ENCODE measurements around the gene PSIP1. TPM values are rescaled to one million over a fixed set of nuclear protein-coding genes. Genes with fewer than 3 reads are reported as not detected.
"Not testable (repeated sequence)": the region's sequence is repeated elsewhere in the genome, so short reads cannot be mapped to it uniquely, and the experiment has no call there.

The PSIP1 gene
- total RNA-seq, 4 donors from 2014 or later = 12.7 to 206 (median 27.8) TPM

DNA sequence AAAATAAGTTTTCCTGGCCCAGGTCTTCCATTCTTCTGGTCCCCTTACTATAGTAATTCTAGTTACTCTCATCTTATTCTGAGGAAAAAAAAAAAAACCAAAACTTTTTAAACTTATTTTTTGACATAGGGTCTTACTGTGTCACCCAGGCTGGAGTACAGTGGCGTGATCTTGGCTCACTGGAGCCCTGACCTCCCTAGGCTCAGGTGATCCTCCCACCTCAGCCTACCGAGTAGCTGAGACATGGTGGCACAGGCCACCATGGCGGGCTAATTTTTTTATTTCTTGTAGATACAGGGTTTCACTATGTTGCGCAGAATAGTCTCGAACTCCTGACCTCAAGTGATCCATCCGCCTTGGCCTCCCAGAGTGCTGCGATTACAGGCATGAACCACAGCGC is 49.7 kb downstream of the PSIP1 start:
- Histone ChIP-seq H3K27ac (no peak overlapping the region), H3K9me3 (no peaks in the 10 kb centered on the region), H3K4me1 (peaks cover 0 to 2% (median 0%) of the 10 kb centered on the region in 4 donors), H3K27me3 (no peaks in the 10 kb centered on the region), H3K4me3 (no peak overlapping the region), H3K36me3 (peaks cover 0 to 67% (median 32%) of the 10 kb centered on the region in 4 donors)
- intact Hi-C loops (cut with DNase I; ENCODE audit: low total_unique reads) = no loop called here
- in situ Hi-C loops (cut with MboI; ENCODE audit: low pct_ligation_motif_present in 1 of 4, low pct_unique_long_range_greater_than_20kb in 1 of 4, low sequenced_read_pairs in 3 of 4) = no loop called here
- WGBS, 2 donors (ENCODE audit: low coverage in 1 of 2) = 97 to 100% methylated on average over 4 to 8 of the region's 8 CpGs
- TF ChIP-seq POLR2A (IDR thresholded peaks at IDR 0.05) = no peak
- TF ChIP-seq CTCF (IDR thresholded peaks at IDR 0.05) = no peak
- TF ChIP-seq POLR2AphosphoS5 (IDR thresholded peaks at IDR 0.05) = no peak
- no peak for TF ChIP-seq EP300 (IDR thresholded peaks at IDR 0.05; ENCODE audit: low read depth)
- DNase-seq = no peak

DNA sequence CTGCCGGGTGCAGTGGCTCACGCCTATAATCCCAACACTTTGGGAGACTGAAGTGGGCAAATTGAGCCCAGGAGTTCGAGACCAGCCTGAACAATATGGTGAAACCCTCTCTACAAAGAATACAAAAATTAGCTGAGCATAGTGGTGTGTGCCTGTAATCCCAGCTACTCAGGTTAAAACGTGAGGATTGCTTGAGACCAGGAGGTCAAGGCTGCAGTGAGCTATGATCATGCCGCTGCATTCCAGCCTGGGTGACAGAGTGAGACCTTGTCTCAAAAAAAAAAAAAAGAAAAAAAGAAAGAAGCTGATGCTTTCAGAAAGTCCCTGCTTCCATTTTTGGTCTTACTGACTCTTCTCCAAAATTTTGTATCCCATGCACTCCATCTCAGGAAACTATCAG is 56.8 kb downstream of the PSIP1 start:
- in situ Hi-C loops (cut with MboI; ENCODE audit: low pct_ligation_motif_present in 1 of 4, low pct_unique_long_range_greater_than_20kb in 1 of 4, low sequenced_read_pairs in 3 of 4) = no loop called here
- Histone ChIP-seq H3K4me3 (no peak overlapping the region), H3K4me1 (no peaks in the 10 kb centered on the region), H3K36me3 (peaks cover 0 to 74% (median 35%) of the 10 kb centered on the region in 4 donors), H3K27ac (no peak overlapping the region), H3K27me3 (no peaks in the 10 kb centered on the region), H3K9me3 (no peaks in the 10 kb centered on the region)
- WGBS, 2 donors (ENCODE audit: low coverage in 1 of 2) = 90 to 94% methylated on average over 2 to 5 of the region's 5 CpGs
- intact Hi-C loops (cut with DNase I; ENCODE audit: low total_unique reads) = no loop called here
- TF ChIP-seq POLR2AphosphoS5 (IDR thresholded peaks at IDR 0.05) = no peak
- no peak for TF ChIP-seq CTCF (IDR thresholded peaks at IDR 0.05)
- DNase-seq = no peak

- H3K27me3 ChIP-seq = no peaks in the 10 kb centered on the region
- intact Hi-C loops (cut with DNase I; ENCODE audit: low total_unique reads) = no loop called here
- in situ Hi-C loops (cut with MboI; ENCODE audit: low pct_ligation_motif_present in 1 of 4, low pct_unique_long_range_greater_than_20kb in 1 of 4, low sequenced_read_pairs in 3 of 4) = no loop called here
- H3K36me3 ChIP-seq = peaks cover 0 to 67% (median 22%) of the 10 kb centered on the region in 4 donors
- H3K4me3 ChIP-seq = no peak overlapping the region
- TF ChIP-seq POLR2A (IDR thresholded peaks at IDR 0.05) = no peak
- TF ChIP-seq CTCF (IDR thresholded peaks at IDR 0.05) = no peak
- no peak for TF ChIP-seq EP300 (IDR thresholded peaks at IDR 0.05; ENCODE audit: low read depth)
- no peak for TF ChIP-seq POLR2AphosphoS5 (IDR thresholded peaks at IDR 0.05)
- WGBS, 2 donors (ENCODE audit: low coverage in 1 of 2) = 97 to 100% methylated on average over 2 to 3 of the region's 3 CpGs
- no peak overlapping the region for H3K27ac ChIP-seq
- no peaks in the 10 kb centered on the region for H3K4me1 ChIP-seq
- no peak for DNase-seq
- no peaks in the 10 kb centered on the region for H3K9me3 ChIP-seq
Measured at GRCh38 chr9:15444141-15444540, 66.6 kb downstream of the PSIP1 start.

- intact Hi-C loops (cut with DNase I; ENCODE audit: low total_unique reads); in situ Hi-C loops (cut with MboI; ENCODE audit: low pct_ligation_motif_present in 1 of 4, low pct_unique_long_range_greater_than_20kb in 1 of 4, low sequenced_read_pairs in 3 of 4); H3K9me3 ChIP-seq; H3K4me1 ChIP-seq; DNase-seq; H3K4me3 ChIP-seq; H3K27me3 ChIP-seq; H3K27ac ChIP-seq: not testable (repeated sequence)
- 99% methylated on average over 30 of the region's 33 CpGs; no CpG with 5 or more reads in 1 of the 2 donors for WGBS, 2 donors (ENCODE audit: low coverage in 1 of 2)
- peaks cover 0 to 62% (median 18%) of the 10 kb centered on the region in 4 donors for H3K36me3 ChIP-seq
Measured at GRCh38 chr9:15442264-15442663, 68.5 kb downstream of the PSIP1 start.

DNA sequence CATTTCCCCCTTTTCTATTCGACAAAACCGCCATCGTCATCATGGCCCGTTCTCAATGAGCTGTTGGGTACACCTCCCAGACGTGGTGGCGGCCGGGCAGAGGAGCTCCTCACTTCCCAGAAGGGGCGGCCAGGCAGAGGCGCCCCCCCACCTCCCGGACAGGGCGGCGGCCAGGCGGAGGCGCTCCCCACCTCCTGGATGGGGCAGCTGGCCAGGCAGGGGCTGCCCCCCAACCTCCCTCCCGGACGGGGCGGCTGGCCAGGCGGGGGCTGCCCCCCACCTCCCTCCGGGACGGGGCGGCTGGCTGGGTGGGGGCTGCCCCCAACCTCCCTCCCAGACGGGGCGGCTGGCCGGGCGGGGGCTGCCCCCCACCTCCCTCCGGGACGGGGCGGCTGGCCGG is 68.9 kb downstream of the PSIP1 start:
- H3K4me1 ChIP-seq; DNase-seq; H3K4me3 ChIP-seq; H3K27ac ChIP-seq; intact Hi-C loops (cut with DNase I; ENCODE audit: low total_unique reads); H3K27me3 ChIP-seq; H3K9me3 ChIP-seq; in situ Hi-C loops (cut with MboI; ENCODE audit: low pct_ligation_motif_present in 1 of 4, low pct_unique_long_range_greater_than_20kb in 1 of 4, low sequenced_read_pairs in 3 of 4): not testable (repeated sequence)
- no CpG with 5 or more reads among the region's 29 CpGs for WGBS, 2 donors (ENCODE audit: low coverage in 1 of 2)
- H3K36me3 ChIP-seq = peaks cover 0 to 62% (median 18%) of the 10 kb centered on the region in 4 donors

Measured in transverse colon (tissue), 4 donors.